H1 (cell line): ENCODE data around the gene FGD5.

Source experiments
- EZH2 ChIP-seq: fragments of 200-600 bp; sonication (generic); IDR thresholded peaks from 2 replicates; pipeline ENCODE4 v1.7.1; 2012; ENCODE audit warnings: low read depth, mild to moderate bottlenecking, moderate library complexity, low read length, inconsistent platforms; ENCODE audit not compliant: severe bottlenecking
- JUN ChIP-seq: IDR thresholded peaks from 2 replicates; pipeline ENCODE4 v1.6.1; 2011; ENCODE audit warnings: low read depth, mild to moderate bottlenecking, improper control_type of control experiment, low read length
- JUND ChIP-seq: IDR thresholded peaks from 2 replicates; pipeline ENCODE4 v1.6.1; 2011; ENCODE audit warnings: mild to moderate bottlenecking, improper control_type of control experiment, low read length
- KDM5A ChIP-seq: fragments of 200-600 bp; IDR thresholded peaks from 2 replicates; pipeline ENCODE4 v1.7.1; 2012; ENCODE audit warnings: mild to moderate bottlenecking, low read length, inconsistent platforms, mixed read lengths
- POLR2A ChIP-seq, 2 experiments: IDR thresholded peaks; 1 replicate in 1 of 2; 2 replicates in 1 of 2; pipeline ENCODE4 v1.6.1; 2011; ENCODE audit warnings: low read depth in 2 of 2, low read length in 2 of 2, mild to moderate bottlenecking in 2 of 2; ENCODE audit errors: control extremely low read depth in 1 of 2
- POLR2AphosphoS5 ChIP-seq: IDR thresholded peaks from 2 replicates; pipeline ENCODE4 v1.6.1; 2011; ENCODE audit warnings: low read depth, low read length
- RFX5 ChIP-seq: IDR thresholded peaks from 2 replicates; pipeline ENCODE4 v1.6.1; 2011; ENCODE audit warnings: low read depth, low read length, improper control_type of control experiment, borderline replicate concordance
- SP1 ChIP-seq: IDR thresholded peaks from 2 replicates; pipeline ENCODE4 v1.6.1; 2011; ENCODE audit warnings: low read depth, low read length
- TAF1 ChIP-seq: IDR thresholded peaks from 2 replicates; pipeline ENCODE4 v1.6.1; 2011; ENCODE audit warnings: mild to moderate bottlenecking, low read depth, low read length
- TF ChIP-seq, protein P1 (sequence below), 3 experiments: IDR thresholded peaks; 1 replicate in 2 of 3; 2 replicates in 1 of 3; pipeline versions ENCODE4 v1.5.1 to v1.6.1; 2011; ENCODE audit warnings: low read length in 3 of 3, mild to moderate bottlenecking in 3 of 3, inconsistent platforms in 2 of 3, low read depth in 1 of 3, moderate library complexity in 1 of 3; ENCODE audit not compliant: insufficient read depth in 1 of 3; ENCODE audit errors: control extremely low read depth in 1 of 3
- TF ChIP-seq, protein P2 (sequence below): IDR thresholded peaks from 2 replicates; pipeline ENCODE4 v1.6.1; 2011; ENCODE audit warnings: low read length, improper control_type of control experiment

DNA sequence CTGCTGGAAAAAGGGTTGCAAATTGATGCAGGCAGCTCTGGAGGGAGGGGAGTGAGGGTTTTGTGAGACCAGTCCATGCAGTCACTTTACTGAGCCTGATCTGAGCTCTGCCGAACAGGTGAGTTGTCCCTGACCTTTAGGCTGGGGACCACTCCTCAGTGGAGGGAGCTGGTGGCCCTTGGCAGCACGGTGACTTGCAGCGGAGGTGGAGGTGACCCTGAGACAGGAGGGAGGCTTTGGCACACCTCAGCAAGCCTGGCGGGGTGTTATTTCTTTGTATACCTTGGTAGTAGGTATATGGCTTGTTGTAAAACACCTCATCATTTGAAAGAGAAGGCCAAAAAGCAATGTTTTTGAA lies 43.5 kb downstream of the FGD5 start:
- TF ChIP-seq, protein P1, sequence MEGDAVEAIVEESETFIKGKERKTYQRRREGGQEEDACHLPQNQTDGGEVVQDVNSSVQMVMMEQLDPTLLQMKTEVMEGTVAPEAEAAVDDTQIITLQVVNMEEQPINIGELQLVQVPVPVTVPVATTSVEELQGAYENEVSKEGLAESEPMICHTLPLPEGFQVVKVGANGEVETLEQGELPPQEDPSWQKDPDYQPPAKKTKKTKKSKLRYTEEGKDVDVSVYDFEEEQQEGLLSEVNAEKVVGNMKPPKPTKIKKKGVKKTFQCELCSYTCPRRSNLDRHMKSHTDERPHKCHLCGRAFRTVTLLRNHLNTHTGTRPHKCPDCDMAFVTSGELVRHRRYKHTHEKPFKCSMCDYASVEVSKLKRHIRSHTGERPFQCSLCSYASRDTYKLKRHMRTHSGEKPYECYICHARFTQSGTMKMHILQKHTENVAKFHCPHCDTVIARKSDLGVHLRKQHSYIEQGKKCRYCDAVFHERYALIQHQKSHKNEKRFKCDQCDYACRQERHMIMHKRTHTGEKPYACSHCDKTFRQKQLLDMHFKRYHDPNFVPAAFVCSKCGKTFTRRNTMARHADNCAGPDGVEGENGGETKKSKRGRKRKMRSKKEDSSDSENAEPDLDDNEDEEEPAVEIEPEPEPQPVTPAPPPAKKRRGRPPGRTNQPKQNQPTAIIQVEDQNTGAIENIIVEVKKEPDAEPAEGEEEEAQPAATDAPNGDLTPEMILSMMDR (IDR thresholded peaks at IDR 0.05; ENCODE audit: control extremely low read depth in 1 of 3, insufficient read depth in 1 of 3, low read depth in 1 of 3, low read length in 3 of 3) = no peak
- TF ChIP-seq SP1 = no peak
- no peak for TF ChIP-seq JUND
- no peak for TF ChIP-seq EZH2
- no peak for TF ChIP-seq RFX5
- no peak for TF ChIP-seq POLR2AphosphoS5
- no peak for TF ChIP-seq JUN
- no peak for TF ChIP-seq POLR2A (IDR thresholded peaks at IDR 0.05; ENCODE audit: control extremely low read depth in 1 of 2, low read depth in 2 of 2, low read length in 2 of 2)
- no peak for TF ChIP-seq KDM5A
- TF ChIP-seq TAF1 = no peak
- TF ChIP-seq, protein P2, sequence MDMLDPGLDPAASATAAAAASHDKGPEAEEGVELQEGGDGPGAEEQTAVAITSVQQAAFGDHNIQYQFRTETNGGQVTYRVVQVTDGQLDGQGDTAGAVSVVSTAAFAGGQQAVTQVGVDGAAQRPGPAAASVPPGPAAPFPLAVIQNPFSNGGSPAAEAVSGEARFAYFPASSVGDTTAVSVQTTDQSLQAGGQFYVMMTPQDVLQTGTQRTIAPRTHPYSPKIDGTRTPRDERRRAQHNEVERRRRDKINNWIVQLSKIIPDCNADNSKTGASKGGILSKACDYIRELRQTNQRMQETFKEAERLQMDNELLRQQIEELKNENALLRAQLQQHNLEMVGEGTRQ = no peak
